HG02571 (cell line): ENCODE measurements around the gene KLRD1.
A peak's percentile ranks its signal among the peaks of the same experiment; 100 is the strongest.
"Not testable (repeated sequence)": the region's sequence is repeated elsewhere in the genome, so short reads cannot be mapped to it uniquely, and the experiment has no call there.

ENCODE experiments used
- ATAC-seq: cut with Tn5 transposase; IDR thresholded peaks from one replicate; pipeline ENCODE4 v1.9.1; 2021; ENCODE audit warnings: mild to moderate bottlenecking, moderate library complexity; ENCODE audit not compliant: unreplicated experiment

The KLRD1 gene

GRCh38 chr12:10336196-10336595 lies 28.5 kb downstream of the KLRD1 start:
- ATAC-seq, result not testable (repeated sequence)

GRCh38 chr12:10338470-10338869 lies 30.8 kb downstream of the KLRD1 start:
- not testable (repeated sequence) for ATAC-seq

DNA sequence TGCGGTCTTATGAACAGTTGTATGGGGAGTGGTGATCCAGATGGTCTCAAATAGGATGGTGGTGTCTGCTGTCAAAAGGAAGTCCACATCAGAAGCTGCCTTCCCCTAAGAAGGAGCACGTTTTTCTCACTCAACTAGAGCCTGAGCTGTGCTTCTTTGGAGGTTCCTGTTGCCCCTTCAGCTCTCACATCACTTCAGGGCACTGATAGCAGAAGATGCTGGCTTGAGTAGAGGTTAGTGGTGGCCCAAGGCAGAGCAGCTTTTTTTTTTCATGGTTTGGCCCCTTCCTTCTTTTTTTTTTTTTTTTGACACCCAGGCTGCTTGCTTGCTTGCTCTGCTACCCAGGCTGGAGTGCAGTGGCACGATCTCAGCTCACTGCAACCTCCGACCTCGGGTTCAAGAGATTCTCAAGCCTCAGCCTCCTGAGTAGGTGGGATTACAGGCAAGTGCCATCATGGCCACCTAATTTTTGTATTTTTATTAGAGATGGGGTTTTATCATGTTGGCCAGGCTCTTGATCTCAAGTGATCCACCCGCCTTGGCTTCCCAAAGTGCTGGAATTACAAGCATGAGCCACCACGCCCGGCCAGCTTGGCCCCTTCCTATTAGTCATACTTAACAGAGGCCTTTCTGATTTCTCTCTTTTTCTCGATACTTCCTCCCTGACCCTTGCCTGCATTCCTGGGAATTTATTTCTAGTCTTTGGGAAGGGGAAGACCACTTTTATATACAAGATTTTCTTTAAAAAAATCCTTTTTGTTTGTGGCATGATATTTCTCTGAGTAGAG lies 31.6 kb downstream of the KLRD1 start:
- no peak for ATAC-seq

DNA sequence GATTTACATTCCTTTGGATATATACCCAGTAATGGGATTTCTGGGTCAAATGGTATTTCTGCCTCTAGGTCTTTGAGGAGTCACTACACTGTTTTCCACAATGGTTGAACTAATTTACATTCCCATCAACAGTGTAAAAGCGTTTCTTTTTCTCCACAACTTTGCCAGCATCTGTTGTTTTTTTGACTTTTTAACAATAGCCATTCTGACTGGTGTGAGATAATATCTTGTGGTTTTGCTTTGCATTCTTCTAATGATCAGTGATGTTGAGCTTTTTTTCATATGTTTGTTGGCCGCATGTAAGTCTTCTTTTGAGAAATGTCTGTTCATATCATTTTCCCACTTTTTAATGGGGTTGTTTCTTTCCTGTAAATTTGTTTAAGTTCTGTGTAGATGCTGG lies 33.3 kb downstream of the KLRD1 start:
- not testable (repeated sequence) for ATAC-seq

DNA sequence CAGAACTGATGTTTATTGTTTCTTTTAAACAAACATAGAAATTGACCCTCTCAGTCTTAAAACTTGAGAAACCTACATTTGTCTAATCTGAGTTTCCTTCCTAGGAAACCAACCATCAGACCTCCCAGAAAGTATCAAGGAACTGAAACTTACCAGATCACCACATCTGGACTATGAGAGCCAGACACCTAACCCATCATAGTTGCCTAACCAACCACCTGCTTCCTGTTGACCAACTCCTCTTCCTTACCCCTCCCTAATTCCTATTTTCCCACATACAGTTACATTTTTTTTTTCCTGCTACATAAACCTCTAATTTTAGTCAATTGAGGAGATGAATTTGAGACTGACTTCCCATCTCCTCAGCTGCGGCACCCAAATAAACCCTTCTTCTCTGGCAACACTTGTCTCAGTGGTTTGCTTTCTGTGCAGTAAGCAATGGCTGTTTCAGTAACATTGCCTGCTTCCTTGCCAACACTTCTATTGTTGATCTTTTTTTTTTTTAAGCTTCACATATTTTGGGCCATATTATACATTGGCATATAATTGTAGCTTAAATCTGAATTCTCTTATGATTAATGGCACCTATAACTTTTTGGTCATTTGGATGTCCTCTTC lies 34.3 kb downstream of the KLRD1 start:
- ATAC-seq, result no peak

GRCh38 chr12:10351457-10351856 lies 43.8 kb downstream of the KLRD1 start:
- ATAC-seq, result not testable (repeated sequence)

DNA sequence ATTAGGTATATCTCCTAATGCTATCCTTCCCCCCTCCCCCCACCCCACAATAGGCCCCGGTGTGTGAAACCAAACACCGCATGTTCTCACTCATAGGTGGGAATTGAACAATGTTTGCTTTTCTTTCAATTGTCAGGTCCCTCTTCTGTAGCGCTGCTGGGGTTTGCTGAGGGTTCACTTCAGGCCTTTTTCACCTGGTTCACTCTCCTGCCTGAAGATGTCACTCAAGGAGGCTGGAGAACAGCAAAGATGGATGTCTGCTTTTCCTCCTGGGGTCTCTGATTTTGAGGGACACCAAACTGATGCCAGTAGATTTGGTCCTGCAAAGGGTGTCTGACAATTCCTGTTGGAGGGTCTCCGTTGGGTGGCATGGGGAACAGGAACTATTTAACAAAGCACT lies 46.4 kb downstream of the KLRD1 start:
- no peak for ATAC-seq

- ATAC-seq, result no peak
These were observed 46.8 kb downstream of the KLRD1 start for GRCh38 chr12:10354502-10354901.

DNA sequence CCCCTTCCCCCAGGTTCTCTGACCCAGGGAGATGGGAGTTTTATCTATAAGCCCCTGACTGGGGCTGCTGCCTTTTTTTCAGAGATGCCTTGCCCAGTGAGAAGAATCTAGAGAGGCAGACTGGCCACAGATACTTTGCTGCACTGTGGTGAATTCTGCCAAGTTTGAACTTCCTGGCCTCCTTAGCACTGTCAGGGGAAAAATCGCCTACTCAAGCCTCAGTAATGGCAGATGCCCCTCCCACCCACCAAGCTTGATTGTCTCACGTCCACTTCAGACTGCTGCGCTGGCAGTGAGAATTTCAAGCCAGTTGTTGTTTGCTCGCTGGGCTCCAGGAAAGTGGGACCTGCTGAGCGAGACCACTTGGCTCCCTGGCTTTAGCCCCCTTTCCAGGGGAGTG lies 50.5 kb downstream of the KLRD1 start:
- no peak for ATAC-seq

DNA sequence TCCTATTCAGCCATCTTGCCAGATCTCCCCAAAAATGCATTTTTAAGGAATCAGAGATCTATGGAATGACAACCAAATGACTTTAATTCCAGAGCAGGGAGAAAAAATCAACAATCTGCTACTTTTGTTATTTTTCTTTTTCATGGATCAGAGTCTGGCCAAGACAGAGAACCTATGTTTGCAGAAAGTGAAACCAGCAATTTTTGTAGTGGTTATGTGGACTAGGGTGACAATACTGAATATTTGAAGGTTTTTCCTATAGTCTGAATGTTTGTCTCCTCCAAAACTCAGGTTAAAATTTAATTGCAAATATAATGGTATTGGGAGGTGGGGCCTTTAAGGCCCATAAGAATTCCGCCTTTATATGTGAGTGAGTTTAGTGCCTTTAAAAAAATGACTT lies 51.3 kb downstream of the KLRD1 start:
- no peak for ATAC-seq

- no peak for ATAC-seq
These were observed 53.4 kb downstream of the KLRD1 start for GRCh38 chr12:10361084-10361483.

- ATAC-seq, result no peak
These were observed 54.0 kb downstream of the KLRD1 start for GRCh38 chr12:10361622-10362021.

DNA sequence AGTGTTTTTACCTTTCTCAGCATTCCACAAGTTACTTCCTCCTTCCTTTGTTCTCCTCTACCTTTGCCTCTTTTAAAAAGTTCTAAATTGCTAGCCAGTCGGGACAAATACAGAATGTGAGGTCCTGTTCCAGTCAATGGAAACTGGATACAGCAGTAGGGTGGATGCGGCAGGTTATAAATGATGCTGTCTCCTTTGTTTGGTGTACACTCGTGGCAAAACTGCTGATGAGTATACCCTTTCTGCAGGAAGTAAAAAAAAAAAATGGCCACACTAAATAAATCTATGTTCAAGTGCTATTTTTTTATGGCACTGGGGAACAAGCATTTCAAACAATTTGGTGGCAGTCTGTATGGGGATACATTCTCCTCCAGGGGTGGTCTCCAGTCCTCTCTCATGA lies 54.7 kb downstream of the KLRD1 start:
- no peak for ATAC-seq

DNA sequence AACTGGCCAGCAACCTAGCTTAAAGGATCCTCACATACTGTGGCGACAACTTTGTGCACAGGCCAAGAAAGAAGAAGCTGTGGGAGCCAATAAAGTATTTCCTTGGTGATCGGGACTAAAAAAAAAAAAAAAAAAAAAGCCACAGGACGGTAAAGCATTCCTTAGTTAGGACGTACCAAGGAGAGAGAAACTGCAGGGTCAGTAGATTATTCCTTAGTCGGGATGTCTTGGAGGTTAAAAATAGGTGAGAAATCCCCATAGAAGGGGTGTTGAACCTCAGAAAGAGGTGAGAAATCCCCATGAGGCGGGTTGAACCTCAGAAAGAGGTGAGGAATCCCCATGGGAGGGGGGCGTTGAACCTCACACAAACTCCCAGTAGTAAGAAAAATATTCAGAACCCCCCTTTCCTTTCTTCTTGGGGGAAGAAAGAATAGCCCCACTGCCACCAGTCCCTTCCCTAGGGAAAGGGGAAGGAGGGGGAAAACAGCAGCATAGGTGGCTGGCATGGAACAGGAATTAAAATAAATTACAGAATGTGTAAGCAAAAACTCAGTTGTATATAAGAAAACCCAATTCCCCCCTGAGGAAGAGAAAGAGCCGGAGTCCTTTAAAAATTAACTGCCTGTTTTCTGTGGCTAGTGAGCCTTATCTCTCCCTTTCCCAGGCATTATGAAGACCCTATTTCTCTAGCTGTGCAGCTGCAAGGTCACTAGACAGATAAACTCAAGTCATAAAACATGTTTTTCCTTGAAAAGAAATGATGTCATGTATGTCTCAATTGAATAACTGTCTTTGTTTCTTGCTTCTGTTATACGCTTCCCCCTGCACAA lies 55.4 kb downstream of the KLRD1 start:
- no peak for ATAC-seq

- no peak for ATAC-seq
These were observed 55.9 kb downstream of the KLRD1 start for GRCh38 chr12:10363658-10363913.

- ATAC-seq, result peak; percentile 78
These were observed 56.5 kb downstream of the KLRD1 start for GRCh38 chr12:10363914-10364814.

GRCh38 chr12:10364815-10365622 lies 57.3 kb downstream of the KLRD1 start:
- peak; percentile 50 for ATAC-seq

GRCh38 chr12:10365696-10366405 lies 58.2 kb downstream of the KLRD1 start:
- ATAC-seq, result no peak

DNA sequence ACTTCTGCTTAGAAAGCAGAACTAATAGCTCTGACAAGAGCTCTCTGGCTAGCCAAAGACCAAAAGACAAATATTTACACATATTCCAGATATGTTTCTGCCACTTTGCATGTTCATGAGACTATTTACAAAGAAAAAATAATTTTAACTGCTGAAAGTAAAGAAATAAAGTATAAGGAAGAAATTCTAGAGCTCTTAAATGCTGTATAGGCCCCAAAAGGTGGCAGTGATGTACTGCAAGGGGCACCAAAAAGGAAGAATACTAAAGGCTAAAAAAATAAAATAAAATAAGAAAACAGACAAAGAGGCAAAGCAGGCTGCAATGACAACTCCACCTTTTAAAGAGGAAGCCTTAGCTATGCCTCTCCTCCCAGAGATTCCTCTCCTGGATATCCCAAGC lies 59.2 kb downstream of the KLRD1 start:
- no peak for ATAC-seq
